ENCODE results near the gene HOXC5.

- TF ChIP-seq EP300 (IDR thresholded peaks at IDR 0.05) (no peak), POLR2A (IDR thresholded peaks at IDR 0.05) (no peak)
- TF ChIP-seq, protein P1, sequence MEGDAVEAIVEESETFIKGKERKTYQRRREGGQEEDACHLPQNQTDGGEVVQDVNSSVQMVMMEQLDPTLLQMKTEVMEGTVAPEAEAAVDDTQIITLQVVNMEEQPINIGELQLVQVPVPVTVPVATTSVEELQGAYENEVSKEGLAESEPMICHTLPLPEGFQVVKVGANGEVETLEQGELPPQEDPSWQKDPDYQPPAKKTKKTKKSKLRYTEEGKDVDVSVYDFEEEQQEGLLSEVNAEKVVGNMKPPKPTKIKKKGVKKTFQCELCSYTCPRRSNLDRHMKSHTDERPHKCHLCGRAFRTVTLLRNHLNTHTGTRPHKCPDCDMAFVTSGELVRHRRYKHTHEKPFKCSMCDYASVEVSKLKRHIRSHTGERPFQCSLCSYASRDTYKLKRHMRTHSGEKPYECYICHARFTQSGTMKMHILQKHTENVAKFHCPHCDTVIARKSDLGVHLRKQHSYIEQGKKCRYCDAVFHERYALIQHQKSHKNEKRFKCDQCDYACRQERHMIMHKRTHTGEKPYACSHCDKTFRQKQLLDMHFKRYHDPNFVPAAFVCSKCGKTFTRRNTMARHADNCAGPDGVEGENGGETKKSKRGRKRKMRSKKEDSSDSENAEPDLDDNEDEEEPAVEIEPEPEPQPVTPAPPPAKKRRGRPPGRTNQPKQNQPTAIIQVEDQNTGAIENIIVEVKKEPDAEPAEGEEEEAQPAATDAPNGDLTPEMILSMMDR (IDR thresholded peaks at IDR 0.05), result no peak
Measured at GRCh38 chr12:54035568-54036264, 2.9 kb downstream of the HOXC5 start.
